Measurements from ENCODE around the gene FOXD1. TPM values are rescaled to one million over a fixed set of nuclear protein-coding genes. Genes with fewer than 3 reads are reported as not detected.
"Not testable (repeated sequence)": the region's sequence is repeated elsewhere in the genome, so short reads cannot be mapped to it uniquely, and the experiment has no call there.

Gene FOXD1
- total RNA-seq, 4 donors from 2014 or later, result 0.48 to 3.5 (median 1.5) TPM; not detected in 1

DNA sequence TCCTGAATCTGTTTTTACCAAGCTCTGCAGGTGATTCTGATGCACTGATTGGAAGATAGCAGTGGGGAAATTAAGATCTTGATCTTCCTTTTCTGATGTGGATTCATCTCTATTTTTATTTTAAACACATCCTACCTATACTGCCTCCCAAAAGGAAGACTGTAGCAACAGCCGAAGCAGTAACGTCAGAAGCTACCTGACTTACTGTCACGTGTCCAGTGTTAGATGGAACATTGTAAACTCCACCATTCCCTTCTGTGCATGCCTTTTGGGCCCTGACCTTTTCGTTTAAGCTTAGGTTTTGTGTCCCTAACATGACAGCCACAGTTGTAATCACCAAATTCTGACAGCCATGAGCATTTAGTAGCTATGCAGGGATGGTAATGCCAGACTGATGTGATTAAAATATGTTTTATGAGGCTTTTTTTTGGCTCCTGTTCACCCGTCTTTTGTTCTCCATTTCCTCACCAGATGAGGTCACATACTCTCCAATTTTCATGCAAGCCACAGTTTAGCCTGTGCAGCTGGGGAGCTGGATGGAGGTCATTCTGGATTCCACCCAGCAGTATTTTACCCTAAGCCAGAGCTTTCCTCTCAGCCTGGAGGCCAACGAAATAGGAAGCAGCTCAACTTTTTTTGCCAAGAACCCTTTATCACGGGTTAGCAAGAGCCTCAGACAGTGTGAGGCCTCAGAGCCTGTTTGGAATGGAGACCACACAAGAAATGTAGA lies 15.6 kb upstream of the FOXD1 start:
- no peak for DNase-seq
- intact Hi-C loops (cut with DNase I), result no loop called here
- Histone ChIP-seq H3K4me3 (no peak overlapping the region), H3K27ac (no peak overlapping the region), H3K36me3 (no peaks in the 10 kb centered on the region), H3K9me3 (no peaks in the 10 kb centered on the region), H3K4me1 (no peaks in the 10 kb centered on the region), H3K27me3 (peaks cover 0 to under 1% (median 0%) of the 10 kb centered on the region in 4 donors)
- 42 to 51% methylated on average over 7 of the region's 7 CpGs for WGBS, 2 donors
- TF ChIP-seq, protein P1, sequence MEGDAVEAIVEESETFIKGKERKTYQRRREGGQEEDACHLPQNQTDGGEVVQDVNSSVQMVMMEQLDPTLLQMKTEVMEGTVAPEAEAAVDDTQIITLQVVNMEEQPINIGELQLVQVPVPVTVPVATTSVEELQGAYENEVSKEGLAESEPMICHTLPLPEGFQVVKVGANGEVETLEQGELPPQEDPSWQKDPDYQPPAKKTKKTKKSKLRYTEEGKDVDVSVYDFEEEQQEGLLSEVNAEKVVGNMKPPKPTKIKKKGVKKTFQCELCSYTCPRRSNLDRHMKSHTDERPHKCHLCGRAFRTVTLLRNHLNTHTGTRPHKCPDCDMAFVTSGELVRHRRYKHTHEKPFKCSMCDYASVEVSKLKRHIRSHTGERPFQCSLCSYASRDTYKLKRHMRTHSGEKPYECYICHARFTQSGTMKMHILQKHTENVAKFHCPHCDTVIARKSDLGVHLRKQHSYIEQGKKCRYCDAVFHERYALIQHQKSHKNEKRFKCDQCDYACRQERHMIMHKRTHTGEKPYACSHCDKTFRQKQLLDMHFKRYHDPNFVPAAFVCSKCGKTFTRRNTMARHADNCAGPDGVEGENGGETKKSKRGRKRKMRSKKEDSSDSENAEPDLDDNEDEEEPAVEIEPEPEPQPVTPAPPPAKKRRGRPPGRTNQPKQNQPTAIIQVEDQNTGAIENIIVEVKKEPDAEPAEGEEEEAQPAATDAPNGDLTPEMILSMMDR (IDR thresholded peaks at IDR 0.05), result no peak
- TF ChIP-seq POLR2A (IDR thresholded peaks at IDR 0.05), result no peak

DNA sequence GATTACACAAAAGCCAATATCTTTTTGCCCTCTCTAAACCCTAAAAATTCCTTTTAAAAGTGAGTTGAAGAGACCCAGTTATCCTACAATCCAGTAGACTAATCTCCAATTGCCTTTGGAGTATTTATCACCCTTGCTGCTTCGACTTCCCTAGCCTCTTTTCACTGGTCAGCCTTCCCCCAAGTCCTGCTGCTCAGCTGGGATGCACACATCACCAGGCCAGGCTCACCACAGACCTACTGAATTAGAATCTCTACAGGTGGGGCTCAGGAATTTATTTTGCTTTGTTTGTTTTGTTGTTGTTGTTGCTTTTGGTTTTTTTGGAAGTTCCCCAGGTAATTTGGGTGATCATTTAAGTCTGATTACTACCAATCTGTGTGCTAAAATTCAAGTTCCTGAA lies 11.6 kb upstream of the FOXD1 start:
- Histone ChIP-seq H3K27me3 (peaks cover 0 to 35% (median 2%) of the 10 kb centered on the region in 4 donors), H3K27ac (no peak overlapping the region), H3K4me3 (no peak overlapping the region), H3K9me3 (no peaks in the 10 kb centered on the region), H3K36me3 (no peaks in the 10 kb centered on the region), H3K4me1 (no peaks in the 10 kb centered on the region)
- TF ChIP-seq, protein P1 (IDR thresholded peaks at IDR 0.05), result no peak
- TF ChIP-seq POLR2A (IDR thresholded peaks at IDR 0.05), result no peak
- no peak for DNase-seq
- intact Hi-C loops (cut with DNase I), result no loop called here
- 74 to 79% methylated on average over 1 of the region's 1 CpG for WGBS, 2 donors

DNA sequence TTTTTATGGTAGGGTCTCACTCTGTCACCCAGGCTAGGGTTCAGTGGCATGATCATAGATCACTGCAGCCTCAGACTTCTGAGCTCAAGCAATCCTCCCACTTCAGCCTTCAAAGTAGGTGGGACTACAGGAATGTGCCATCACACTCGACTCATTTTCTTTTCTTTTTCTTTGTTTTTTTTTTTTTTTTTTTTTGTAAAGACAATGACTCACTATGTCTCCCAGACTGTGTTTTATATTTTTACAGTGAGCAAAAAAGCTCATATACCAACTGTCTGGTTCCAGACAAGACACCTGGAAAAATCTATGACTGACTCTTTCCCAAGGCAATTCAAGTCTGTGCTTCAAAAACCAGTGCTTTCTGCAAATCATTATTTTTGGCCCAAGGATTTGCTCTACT lies 10.8 kb upstream of the FOXD1 start:
- no peaks in the 10 kb centered on the region for H3K36me3 ChIP-seq
- DNase-seq, result no peak
- peaks cover 0 to 42% (median 2%) of the 10 kb centered on the region in 4 donors for H3K27me3 ChIP-seq
- no peak overlapping the region for H3K4me3 ChIP-seq
- intact Hi-C loops (cut with DNase I), result no loop called here
- no peaks in the 10 kb centered on the region for H3K4me1 ChIP-seq
- H3K9me3 ChIP-seq, result no peaks in the 10 kb centered on the region
- no peak overlapping the region for H3K27ac ChIP-seq
- WGBS, 2 donors, result 21 to 23% methylated on average over 1 of the region's 1 CpG
- TF ChIP-seq, protein P1 (IDR thresholded peaks at IDR 0.05), result no peak
- no peak for TF ChIP-seq POLR2A (IDR thresholded peaks at IDR 0.05)

DNA sequence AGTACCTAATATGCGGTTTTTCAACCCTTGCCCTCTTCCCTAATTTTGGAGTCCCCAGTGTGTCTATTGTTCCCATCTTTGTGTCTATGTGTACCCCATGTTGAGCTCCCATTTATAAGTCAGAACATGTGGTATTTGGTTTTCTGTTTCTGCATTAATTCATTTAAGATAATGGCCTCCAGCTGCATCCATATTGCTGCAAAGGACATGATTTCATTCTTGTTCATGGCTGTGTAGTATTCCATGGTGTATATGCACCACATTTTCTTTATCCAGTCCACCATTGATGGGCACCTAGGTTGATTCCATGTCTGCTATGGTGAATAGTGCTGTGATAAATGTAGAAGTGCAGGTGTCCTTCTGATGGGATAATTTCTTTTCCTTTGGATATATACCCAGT lies 7.9 kb upstream of the FOXD1 start:
- not testable (repeated sequence) for H3K27ac ChIP-seq
- H3K27me3 ChIP-seq, result peaks cover 7 to 71% (median 11%) of the 10 kb centered on the region in 4 donors
- WGBS, 2 donors, result 78 to 85% methylated on average over 1 of the region's 1 CpG

DNA sequence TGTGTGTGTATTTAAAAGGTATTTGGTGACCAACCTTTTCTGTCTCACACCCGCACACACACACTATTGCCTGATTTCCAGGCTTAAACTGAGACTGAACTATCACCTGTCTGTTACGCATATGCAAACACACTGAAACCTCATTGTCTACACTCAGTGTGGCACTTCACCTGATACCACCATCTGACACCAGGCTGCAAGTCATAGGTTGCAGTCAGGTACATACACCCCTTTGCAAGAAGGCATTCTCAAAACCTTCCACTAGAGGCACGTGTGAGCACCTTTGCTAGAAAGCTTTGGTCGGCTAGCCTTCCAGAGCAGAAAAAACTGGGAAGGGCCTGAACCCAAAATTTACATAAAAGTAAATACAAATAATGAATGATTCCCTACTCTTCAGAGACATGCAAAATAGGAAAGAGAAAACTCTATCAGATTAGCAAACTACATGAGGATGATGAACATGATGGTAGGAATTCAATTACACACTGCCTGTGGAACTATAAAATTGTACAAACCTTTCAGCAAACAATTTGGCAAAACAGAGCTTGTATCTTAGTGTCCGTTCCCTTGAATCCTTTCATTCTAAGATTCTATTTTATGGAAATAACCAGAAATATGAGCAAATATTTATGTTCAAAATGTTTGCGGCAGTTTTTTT lies 5.9 kb upstream of the FOXD1 start:
- intact Hi-C loops (cut with DNase I), result no loop called here
- WGBS, 2 donors, result 45 to 49% methylated on average over 6 of the region's 6 CpGs
- no peak for DNase-seq

More for the DNA sequence above, 7.9 kb upstream of the FOXD1 start:
- H3K4me1 ChIP-seq; H3K9me3 ChIP-seq; intact Hi-C loops (cut with DNase I); DNase-seq; H3K36me3 ChIP-seq; H3K4me3 ChIP-seq: not testable (repeated sequence)

More for the DNA sequence above, 5.9 kb upstream of the FOXD1 start:
- Histone ChIP-seq H3K9me3 (no peaks in the 10 kb centered on the region), H3K4me1 (peaks cover 3 to 16% (median 12%) of the 10 kb centered on the region in 3 donors), H3K4me3 (no peak overlapping the region), H3K36me3 (no peaks in the 10 kb centered on the region), H3K27me3 (peaks cover 8 to 91% (median 23%) of the 10 kb centered on the region in 4 donors), H3K27ac (no peak overlapping the region)
- TF ChIP-seq, protein P1 (IDR thresholded peaks at IDR 0.05), result peak; percentile 14 to 77 (median 66)
- no peak for TF ChIP-seq POLR2A (IDR thresholded peaks at IDR 0.05)
